GM12878 (cell line): ENCODE results near the gene NAT9.

Experiments used
- CHD4 ChIP-seq: fragments of 200-600 bp; sonication (generic); IDR thresholded peaks from 2 replicates; pipeline ENCODE4 v1.6.1; 2016; ENCODE audit warnings: mild to moderate bottlenecking
- CTCF ChIP-seq, 3 experiments: IDR thresholded peaks in 2 of 3; conservative IDR thresholded peaks in 1 of 3; 2 replicates each; pipeline ENCODE4 v1.5.1; 2011; ENCODE audit warnings: low read depth in 3 of 3, low read length in 3 of 3, mild to moderate bottlenecking in 3 of 3, control low read depth in 2 of 3, moderate library complexity in 2 of 3, inconsistent platforms in 1 of 3, mixed read lengths in 1 of 3; ENCODE audit not compliant: control insufficient read depth in 2 of 3, insufficient read depth in 1 of 3; ENCODE audit errors: extremely low read depth in 1 of 3
- DPF2 ChIP-seq: fragments of 450-650 bp; IDR thresholded peaks from 2 replicates; pipeline ENCODE4 v1.6.1; 2017; ENCODE audit warnings: mild to moderate bottlenecking
- EP300 ChIP-seq, 2 experiments: fragments of 150-350 bp in 1 of 2; IDR thresholded peaks; 2 replicates each; pipeline ENCODE4 v1.6.1; 2011 to 2012; ENCODE audit warnings: low read depth in 2 of 2, low read length in 2 of 2, borderline replicate concordance in 1 of 2, improper control_type of control experiment in 1 of 2, inconsistent platforms in 1 of 2; ENCODE audit not compliant: control insufficient read depth in 1 of 2
- IRF3 ChIP-seq: fragments of 450-650 bp; IDR thresholded peaks from 2 replicates; pipeline ENCODE4 v1.6.1; 2014; ENCODE audit warnings: mild to moderate bottlenecking
- NFYB ChIP-seq: IDR thresholded peaks from 2 replicates; pipeline ENCODE4 v1.6.1; 2011; ENCODE audit warnings: low read depth, mild to moderate bottlenecking, low read length, improper control_type of control experiment, moderate library complexity; ENCODE audit not compliant: insufficient read depth
- POLR2A ChIP-seq: IDR thresholded peaks from 2 replicates; pipeline ENCODE4 v1.6.1; 2011; ENCODE audit warnings: low read depth, mild to moderate bottlenecking, low read length
- POLR2AphosphoS5 ChIP-seq: IDR thresholded peaks from 2 replicates; pipeline ENCODE4 v1.6.1; 2011; ENCODE audit warnings: mild to moderate bottlenecking, low read length, inconsistent platforms
- SMC3 ChIP-seq: IDR thresholded peaks from 2 replicates; pipeline ENCODE4 v1.6.1; 2011; ENCODE audit warnings: low read length, improper control_type of control experiment, borderline replicate concordance
- SP1 ChIP-seq: IDR thresholded peaks from one replicate; pipeline ENCODE4 v1.6.1; 2011; ENCODE audit warnings: low read depth, low read length
- TCF3 ChIP-seq: IDR thresholded peaks from 2 replicates; pipeline ENCODE4 v1.6.1; 2012; ENCODE audit warnings: low read depth, mild to moderate bottlenecking, low read length, borderline replicate concordance; ENCODE audit not compliant: insufficient read depth
- TF ChIP-seq, protein P1 (sequence below): IDR thresholded peaks from 2 replicates; pipeline ENCODE4 v1.6.1; 2012; ENCODE audit warnings: low read depth, low read length, improper control_type of control experiment
- TF ChIP-seq, protein P2 (sequence below): IDR thresholded peaks from 2 replicates; pipeline ENCODE4 v1.6.1; 2012; ENCODE audit warnings: low read depth, low read length, improper control_type of control experiment

DNA sequence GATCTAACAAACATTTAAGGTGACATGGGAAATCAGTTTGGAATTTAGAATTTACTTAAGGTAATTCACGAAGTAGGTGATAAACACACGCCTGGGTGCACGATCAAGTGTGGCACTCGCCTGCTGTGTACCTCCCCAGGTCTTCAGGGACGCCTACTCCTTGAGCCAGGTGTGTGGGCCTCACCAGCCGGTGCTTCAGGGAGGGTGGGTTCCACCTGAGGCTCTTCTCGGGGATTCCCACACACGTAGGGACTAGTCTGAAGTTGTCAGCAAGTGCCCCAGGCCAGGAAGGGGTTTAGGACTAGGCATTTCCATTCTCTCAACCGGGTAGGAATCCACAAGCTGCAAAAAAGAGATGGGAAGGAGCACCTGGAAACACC is 9.8 kb upstream of the NAT9 start:
- no peak for TF ChIP-seq EP300 (IDR thresholded peaks at IDR 0.05; ENCODE audit: borderline replicate concordance in 1 of 2, control insufficient read depth in 1 of 2, low read depth in 2 of 2, low read length in 2 of 2)
- TF ChIP-seq DPF2, result no peak
- TF ChIP-seq CTCF (IDR thresholded peaks at IDR 0.05 in 2 of 3, conservative IDR thresholded peaks at IDR 0.05 in 1 of 3; ENCODE audit: control insufficient read depth in 2 of 3, extremely low read depth in 1 of 3, insufficient read depth in 1 of 3, low read depth in 3 of 3, low read length in 3 of 3), result no peak
- TF ChIP-seq POLR2A, result no peak
- TF ChIP-seq, protein P1, sequence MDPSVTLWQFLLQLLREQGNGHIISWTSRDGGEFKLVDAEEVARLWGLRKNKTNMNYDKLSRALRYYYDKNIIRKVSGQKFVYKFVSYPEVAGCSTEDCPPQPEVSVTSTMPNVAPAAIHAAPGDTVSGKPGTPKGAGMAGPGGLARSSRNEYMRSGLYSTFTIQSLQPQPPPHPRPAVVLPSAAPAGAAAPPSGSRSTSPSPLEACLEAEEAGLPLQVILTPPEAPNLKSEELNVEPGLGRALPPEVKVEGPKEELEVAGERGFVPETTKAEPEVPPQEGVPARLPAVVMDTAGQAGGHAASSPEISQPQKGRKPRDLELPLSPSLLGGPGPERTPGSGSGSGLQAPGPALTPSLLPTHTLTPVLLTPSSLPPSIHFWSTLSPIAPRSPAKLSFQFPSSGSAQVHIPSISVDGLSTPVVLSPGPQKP, result no peak
- TF ChIP-seq NFYB, result no peak
- no peak for TF ChIP-seq SMC3
- no peak for TF ChIP-seq SP1
- TF ChIP-seq CHD4, result no peak
- no peak for TF ChIP-seq POLR2AphosphoS5
- TF ChIP-seq, protein P2, sequence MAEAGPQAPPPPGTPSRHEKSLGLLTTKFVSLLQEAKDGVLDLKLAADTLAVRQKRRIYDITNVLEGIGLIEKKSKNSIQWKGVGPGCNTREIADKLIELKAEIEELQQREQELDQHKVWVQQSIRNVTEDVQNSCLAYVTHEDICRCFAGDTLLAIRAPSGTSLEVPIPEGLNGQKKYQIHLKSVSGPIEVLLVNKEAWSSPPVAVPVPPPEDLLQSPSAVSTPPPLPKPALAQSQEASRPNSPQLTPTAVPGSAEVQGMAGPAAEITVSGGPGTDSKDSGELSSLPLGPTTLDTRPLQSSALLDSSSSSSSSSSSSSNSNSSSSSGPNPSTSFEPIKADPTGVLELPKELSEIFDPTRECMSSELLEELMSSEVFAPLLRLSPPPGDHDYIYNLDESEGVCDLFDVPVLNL, result no peak
- TF ChIP-seq IRF3, result no peak
- TF ChIP-seq TCF3, result no peak
